ENCODE results near the gene KIAA1549. TPM values are rescaled to one million over a fixed set of nuclear protein-coding genes. Genes with fewer than 3 reads are reported as not detected.
A peak's percentile ranks its signal among the peaks of the same experiment; 100 is the strongest.
"Not testable (repeated sequence)": the region's sequence is repeated elsewhere in the genome, so short reads cannot be mapped to it uniquely, and the experiment has no call there.

Gene KIAA1549
- total and polyA plus RNA-seq, 5 experiments from 2014 or later: 0.39 to 0.47 TPM; not detected in 3

DNA sequence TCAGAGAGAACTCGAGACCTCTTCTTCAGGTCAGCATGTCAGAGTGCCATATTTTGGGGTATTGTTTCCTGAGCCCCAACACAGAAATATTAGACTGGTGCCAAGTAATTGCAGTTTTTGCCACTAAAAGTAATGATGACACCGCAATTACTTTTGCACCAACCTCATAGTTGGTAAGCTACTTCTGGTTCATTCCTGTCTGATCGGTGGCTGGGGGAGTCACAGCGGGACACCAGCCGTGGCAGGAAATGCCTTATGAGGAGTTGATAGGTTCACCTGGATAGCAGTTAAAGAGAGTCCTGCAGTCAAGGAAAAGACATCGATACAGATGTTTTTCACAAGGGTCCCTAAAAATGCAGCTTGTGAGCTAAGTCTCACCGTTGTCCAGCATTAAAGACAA is 159.3 kb downstream of the KIAA1549 start:
- Mint-ChIP-seq H3K4me3 (no peak overlapping the region), H3K4me1 (peaks cover 0 to 6% (median 1%) of the 10 kb centered on the region in 4 donors), H3K36me3 (peaks cover 0 to 5% (median 0%) of the 10 kb centered on the region in 3 donors), H3K9me3 (peaks cover 0 to 12% (median 2%) of the 10 kb centered on the region in 9 donors), H3K27me3 (peaks cover 0 to 7% (median 0%) of the 10 kb centered on the region in 5 donors), H3K27ac (no peak overlapping the region)
- ATAC-seq: no peak
- no peak for DNase-seq
- POLR2A ChIA-PET: interaction anchor here (0.5 kb wide), 1 partner anchor 780 kb away, joined by 5 read pairs; no protein-coding TSS in a partner anchor

DNA sequence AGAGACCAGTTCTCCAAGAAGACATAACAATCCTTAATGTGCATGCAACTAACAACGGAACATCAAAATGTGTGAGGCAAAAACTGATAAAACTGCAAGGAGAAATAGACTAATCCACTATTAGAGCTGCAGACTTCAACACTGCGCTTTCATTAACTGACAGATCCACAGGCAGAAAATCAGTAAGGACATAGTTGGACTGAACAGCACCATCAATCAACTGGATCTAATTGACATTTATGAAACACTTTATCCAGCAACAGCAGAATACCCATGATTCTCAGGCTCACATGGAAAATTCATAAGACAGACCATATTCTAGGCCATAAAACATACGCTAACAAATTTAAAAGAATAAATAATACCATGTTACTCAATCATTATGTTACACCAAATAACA is 161.6 kb downstream of the KIAA1549 start:
- DNase-seq (no peak), ATAC-seq (no peak)
- POLR2A ChIA-PET: no interaction called here
- Mint-ChIP-seq H3K27me3 (no peaks in the 10 kb centered on the region), H3K27ac (no peak overlapping the region), H3K4me1 (no peaks in the 10 kb centered on the region), H3K9me3 (peaks cover 0 to 12% (median 0%) of the 10 kb centered on the region in 9 donors), H3K4me3 (no peak overlapping the region), H3K36me3 (no peaks in the 10 kb centered on the region)

DNA sequence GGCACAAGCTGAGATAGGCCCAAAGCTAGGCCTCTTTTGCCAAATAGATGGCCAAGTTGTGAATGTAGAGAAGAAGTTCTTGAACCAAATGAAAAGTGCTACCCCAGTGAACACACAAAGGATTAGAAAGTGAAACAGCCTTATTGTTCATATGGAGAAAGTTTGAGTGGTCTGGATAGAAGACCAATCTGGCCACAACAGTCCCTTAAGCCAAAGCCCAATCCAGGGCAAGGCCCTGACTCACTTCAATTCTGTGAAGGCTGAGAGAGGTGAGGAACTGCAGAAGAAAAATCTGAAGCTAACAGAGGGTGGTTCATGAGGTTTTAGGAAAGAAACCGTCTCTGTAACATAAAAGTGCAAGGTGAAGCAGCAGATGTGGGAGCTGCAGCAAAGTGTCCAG is 164.5 kb downstream of the KIAA1549 start:
- Mint-ChIP-seq H3K9me3 (peaks cover 0 to 12% (median 0%) of the 10 kb centered on the region in 9 donors), H3K4me1 (no peaks in the 10 kb centered on the region), H3K27ac (no peak overlapping the region), H3K4me3 (no peak overlapping the region), H3K27me3 (no peaks in the 10 kb centered on the region), H3K36me3 (no peaks in the 10 kb centered on the region)
- ATAC-seq: no peak
- DNase-seq: no peak
- POLR2A ChIA-PET: no interaction called here

DNA sequence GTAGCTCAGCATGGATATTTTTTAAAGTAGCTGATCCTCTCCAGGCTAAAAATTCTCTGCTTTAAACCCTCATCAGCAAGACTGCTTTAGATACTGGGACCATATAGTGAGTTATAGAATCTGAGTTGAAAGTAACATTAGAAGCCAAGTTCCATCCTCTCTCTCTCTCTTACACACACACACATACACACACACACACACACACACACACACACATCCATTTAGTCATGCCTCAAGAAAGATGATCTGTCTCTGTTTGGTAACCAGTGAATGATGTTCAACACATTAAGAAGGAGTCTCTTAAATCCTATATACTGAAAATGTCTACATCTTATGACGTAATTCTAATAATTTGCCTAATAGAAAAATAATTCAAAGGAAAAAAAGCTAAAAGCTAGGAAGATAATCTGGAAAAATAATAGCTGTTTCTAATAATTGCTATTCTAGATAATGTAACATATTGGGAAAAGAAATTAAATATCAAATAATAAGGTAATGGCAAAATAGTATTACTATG is 166.3 kb downstream of the KIAA1549 start:
- Mint-ChIP-seq H3K4me3 (no peak overlapping the region), H3K27me3 (no peaks in the 10 kb centered on the region), H3K27ac (no peak overlapping the region), H3K9me3 (peaks cover 0 to 12% (median 0%) of the 10 kb centered on the region in 9 donors), H3K36me3 (no peaks in the 10 kb centered on the region), H3K4me1 (no peaks in the 10 kb centered on the region)
- POLR2A ChIA-PET: no interaction called here
- ATAC-seq: no peak
- no peak for DNase-seq

DNA sequence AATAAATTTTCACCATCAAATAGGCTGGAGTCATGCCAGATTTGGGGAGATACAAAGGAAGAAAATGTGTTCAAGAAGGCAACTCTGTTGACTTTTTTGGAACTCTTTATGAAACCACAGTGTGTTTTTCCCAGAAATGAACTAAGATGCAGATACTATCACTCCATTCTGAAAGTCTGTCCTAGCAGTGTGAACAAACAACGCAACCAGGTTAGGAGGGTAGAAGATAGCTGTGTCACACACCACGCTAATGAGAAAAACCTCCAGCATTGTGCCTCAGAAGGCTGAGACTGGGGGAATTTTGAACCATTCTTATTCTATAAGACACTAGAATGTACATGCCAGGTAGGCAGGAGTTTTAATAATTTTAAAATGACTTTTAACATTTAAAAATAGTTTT is 167.2 kb downstream of the KIAA1549 start:
- Mint-ChIP-seq H3K36me3 (no peaks in the 10 kb centered on the region), H3K27me3 (no peaks in the 10 kb centered on the region), H3K27ac (no peak overlapping the region), H3K4me3 (no peak overlapping the region), H3K9me3 (peaks cover 0 to 6% (median 0%) of the 10 kb centered on the region in 9 donors), H3K4me1 (no peaks in the 10 kb centered on the region)
- POLR2A ChIA-PET: no interaction called here
- DNase-seq (no peak), ATAC-seq (no peak)

DNA sequence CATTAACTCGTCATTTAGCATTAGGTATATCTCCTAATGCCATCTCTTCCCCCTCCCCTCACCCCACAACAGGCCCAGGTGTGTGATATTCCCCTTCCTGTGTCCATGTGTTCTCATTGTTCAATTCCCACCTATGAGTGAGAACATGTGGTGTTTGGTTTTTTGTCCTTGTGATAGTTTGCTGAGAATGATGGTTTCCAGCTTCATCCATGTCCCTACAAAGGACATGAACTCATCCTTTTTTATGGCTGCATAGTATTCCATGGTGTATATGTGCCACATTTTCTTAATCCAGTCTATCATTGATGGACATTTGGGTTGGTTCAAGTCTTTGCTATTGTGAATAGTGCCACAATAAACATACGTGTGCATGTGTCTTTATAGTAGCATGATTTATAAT is 169.9 kb downstream of the KIAA1549 start:
- H3K27ac Mint-ChIP-seq, H3K4me3 Mint-ChIP-seq, H3K9me3 Mint-ChIP-seq, H3K27me3 Mint-ChIP-seq, H3K4me1 Mint-ChIP-seq, ATAC-seq, POLR2A ChIA-PET, DNase-seq: not testable (repeated sequence)
- H3K36me3 Mint-ChIP-seq: peaks cover 0 to 10% (median 4%) of the 10 kb centered on the region in 3 donors

DNA sequence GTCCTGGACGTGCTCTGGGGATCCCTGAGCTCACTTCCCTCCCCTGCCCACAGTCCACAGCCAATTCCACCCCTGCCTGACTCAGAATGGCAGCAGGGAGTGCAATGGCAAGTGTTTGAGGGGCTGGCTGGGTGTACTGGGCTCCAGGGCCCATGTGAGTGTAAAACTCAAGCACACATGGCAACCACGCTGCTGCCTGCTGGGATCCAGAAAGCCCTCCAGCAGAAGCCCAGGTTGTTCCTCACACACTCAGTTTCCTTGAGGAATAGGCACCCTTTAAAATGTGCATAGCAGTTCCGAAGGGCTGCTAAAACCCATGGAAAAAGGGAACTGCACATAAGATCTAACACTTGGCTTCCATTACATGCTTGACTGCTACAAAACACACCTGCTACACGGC is 171.8 kb downstream of the KIAA1549 start:
- no peak for DNase-seq
- H3K4me1 Mint-ChIP-seq: no peaks in the 10 kb centered on the region
- no peaks in the 10 kb centered on the region for H3K27me3 Mint-ChIP-seq
- peak overlapping the region in 1 of 10 donors; percentile 38 for H3K27ac Mint-ChIP-seq
- peaks cover 0 to 10% (median 4%) of the 10 kb centered on the region in 3 donors for H3K36me3 Mint-ChIP-seq
- H3K4me3 Mint-ChIP-seq: no peak overlapping the region
- ATAC-seq: no peak
- H3K9me3 Mint-ChIP-seq: peaks cover 0 to 8% (median 0%) of the 10 kb centered on the region in 9 donors
- POLR2A ChIA-PET: no interaction called here

DNA sequence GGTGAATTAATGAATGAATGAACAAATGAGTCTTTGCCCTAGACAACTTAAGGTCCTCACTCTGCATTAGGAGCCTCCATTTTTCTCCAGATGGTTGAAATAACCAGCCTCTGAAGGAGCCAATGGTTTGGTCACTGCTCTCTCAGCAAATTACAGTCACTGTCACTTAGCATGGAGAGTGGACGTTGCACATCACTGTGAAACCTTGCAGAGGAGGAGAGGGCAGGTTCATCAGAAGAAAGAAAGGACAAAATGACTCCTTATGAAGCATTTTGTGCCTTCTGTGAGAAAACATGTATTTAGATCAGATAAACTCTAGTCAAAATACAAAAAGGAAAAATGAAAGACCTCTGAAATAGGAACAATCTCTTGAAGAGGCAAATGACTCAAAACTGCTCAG is 176.6 kb downstream of the KIAA1549 start:
- POLR2A ChIA-PET: no interaction called here
- no peak overlapping the region for H3K4me3 Mint-ChIP-seq

DNA sequence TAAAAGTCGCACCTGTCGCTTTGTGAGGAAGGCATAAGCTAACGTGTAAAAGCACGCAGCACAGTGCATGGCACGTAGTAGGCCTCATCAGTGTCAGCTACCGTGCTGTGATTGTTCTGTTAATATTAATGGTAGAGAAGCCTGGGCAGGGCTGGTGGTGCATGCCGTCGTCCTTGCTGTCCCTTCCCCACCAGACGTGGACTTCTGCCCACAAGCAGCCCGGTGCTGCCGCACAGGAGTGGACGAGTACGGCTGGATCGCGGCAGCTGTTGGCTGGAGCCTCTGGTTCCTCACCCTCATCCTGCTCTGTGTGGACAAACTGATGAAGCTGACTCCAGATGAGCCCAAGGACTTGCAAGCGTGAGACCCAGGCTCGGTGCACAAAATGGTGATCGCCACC is 178.5 kb downstream of the KIAA1549 start:
- ATAC-seq (no peak), DNase-seq (no peak)
- peaks cover 4 to 7% (median 6%) of the 10 kb centered on the region in 4 donors for H3K4me1 Mint-ChIP-seq
- peaks cover 0 to 4% (median 0%) of the 10 kb centered on the region in 9 donors for H3K9me3 Mint-ChIP-seq
- peaks cover 0 to 3% (median 0%) of the 10 kb centered on the region in 5 donors for H3K27me3 Mint-ChIP-seq
- POLR2A ChIA-PET: no interaction called here
- H3K36me3 Mint-ChIP-seq: peaks cover 0 to 4% (median 0%) of the 10 kb centered on the region in 3 donors
- H3K4me3 Mint-ChIP-seq: no peak overlapping the region
- H3K27ac Mint-ChIP-seq: peak overlapping the region in 1 of 10 donors; percentile 80

More for the DNA sequence above, 176.6 kb downstream of the KIAA1549 start:
- ATAC-seq (no peak), DNase-seq (no peak)
- Mint-ChIP-seq H3K9me3 (peaks cover 0 to 8% (median 0%) of the 10 kb centered on the region in 9 donors), H3K36me3 (peaks cover 0 to 10% (median 4%) of the 10 kb centered on the region in 3 donors), H3K27ac (peak overlapping the region in 1 of 10 donors; percentile 19), H3K27me3 (no peaks in the 10 kb centered on the region), H3K4me1 (no peaks in the 10 kb centered on the region)

DNA sequence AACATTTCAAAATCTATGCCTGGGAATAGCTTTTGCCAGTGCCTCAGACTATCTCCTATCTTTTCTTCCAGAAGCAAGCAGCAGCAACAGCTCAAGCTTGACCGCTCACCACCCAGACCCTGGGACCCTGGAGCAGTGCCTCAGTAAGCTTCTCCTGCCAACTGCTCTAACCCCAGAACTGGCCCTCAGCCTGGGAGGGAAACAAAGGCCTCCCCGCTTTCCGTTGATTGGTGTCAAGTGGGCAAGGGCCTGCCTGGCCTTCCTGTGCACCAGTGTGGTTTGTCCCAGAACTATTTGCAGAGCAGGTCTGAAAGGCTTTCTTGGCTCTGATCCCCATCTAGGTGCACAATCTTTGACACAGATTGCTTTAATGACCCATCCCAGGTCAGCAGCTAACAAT is 179.9 kb downstream of the KIAA1549 start:
- ATAC-seq (no peak), DNase-seq (no peak)
- POLR2A ChIA-PET: no interaction called here
- Mint-ChIP-seq H3K27me3 (peaks cover 0 to 3% (median 0%) of the 10 kb centered on the region in 5 donors), H3K4me1 (peaks cover 7 to 13% (median 10%) of the 10 kb centered on the region in 4 donors), H3K4me3 (no peak overlapping the region), H3K27ac (no peak overlapping the region), H3K9me3 (peaks cover 0 to 6% (median 0%) of the 10 kb centered on the region in 9 donors), H3K36me3 (no peaks in the 10 kb centered on the region)

DNA sequence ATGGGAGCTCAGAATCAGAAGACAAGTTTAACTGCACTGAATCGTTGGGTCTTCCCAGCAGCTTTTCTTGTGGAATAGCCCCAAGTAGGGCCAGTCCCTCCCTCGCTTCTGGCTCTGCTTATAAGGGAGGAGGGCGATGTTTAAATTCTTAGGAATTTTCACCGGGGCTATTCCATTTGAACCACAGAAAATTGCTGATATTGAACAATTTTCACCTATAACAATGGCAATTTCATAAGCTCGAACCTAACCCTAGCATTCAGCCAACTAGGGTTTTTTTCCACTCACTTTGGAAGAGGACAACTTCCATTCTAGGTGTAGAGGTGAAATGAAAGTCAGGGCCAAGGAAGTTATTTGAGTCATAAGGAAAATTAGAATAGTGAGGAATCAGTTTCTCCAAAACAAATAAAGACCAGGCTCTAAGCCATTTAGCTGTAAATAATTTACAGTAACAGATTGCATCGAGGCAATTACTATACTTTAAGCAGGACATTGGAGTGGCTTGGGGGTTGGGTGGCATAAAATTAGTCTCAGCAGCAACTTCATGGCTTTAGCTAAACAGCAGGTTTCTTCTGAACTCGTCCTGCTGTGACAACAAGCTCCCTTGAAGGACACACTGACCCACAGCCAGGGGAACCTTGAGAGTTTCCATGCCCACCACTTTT is 181.7 kb downstream of the KIAA1549 start:
- no peak for ATAC-seq
- peaks cover 7 to 13% (median 10%) of the 10 kb centered on the region in 4 donors for H3K4me1 Mint-ChIP-seq
- H3K27me3 Mint-ChIP-seq: peaks cover 0 to 3% (median 0%) of the 10 kb centered on the region in 5 donors
- POLR2A ChIA-PET: no interaction called here
- no peak overlapping the region for H3K4me3 Mint-ChIP-seq
- peaks cover 0 to 6% (median 0%) of the 10 kb centered on the region in 9 donors for H3K9me3 Mint-ChIP-seq
- peak overlapping the region in 1 of 10 donors; percentile 44 for H3K27ac Mint-ChIP-seq
- H3K36me3 Mint-ChIP-seq: no peaks in the 10 kb centered on the region
- no peak for DNase-seq

DNA sequence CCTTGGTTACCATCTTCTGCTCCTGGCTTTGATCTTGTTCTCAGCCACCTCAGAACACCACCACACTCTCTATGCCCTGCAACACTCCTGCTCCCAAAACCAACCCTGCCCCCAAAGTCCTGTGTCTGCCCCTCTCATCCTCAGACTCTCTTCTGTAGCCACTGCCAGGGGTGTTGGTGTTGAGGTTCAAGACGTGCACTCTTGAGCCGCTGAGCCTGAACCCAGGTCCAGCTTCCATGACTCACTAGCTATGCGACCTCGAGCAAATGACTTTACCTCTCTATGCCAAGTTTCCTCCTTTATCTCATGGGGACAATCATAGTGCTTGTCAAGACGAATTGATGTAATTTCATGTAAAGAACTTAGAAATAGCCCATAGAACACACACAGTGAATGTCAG is 182.4 kb downstream of the KIAA1549 start:
- Mint-ChIP-seq H3K27me3 (peaks cover 0 to 3% (median 0%) of the 10 kb centered on the region in 5 donors), H3K9me3 (peaks cover 0 to 4% (median 0%) of the 10 kb centered on the region in 9 donors), H3K4me3 (no peak overlapping the region), H3K27ac (peak overlapping the region in 5 of 10 donors; percentile 11 to 81 (median 44)), H3K36me3 (no peaks in the 10 kb centered on the region), H3K4me1 (peaks cover 7 to 13% (median 10%) of the 10 kb centered on the region in 4 donors)
- ATAC-seq (no peak), DNase-seq (no peak)
- POLR2A ChIA-PET: no interaction called here

DNA sequence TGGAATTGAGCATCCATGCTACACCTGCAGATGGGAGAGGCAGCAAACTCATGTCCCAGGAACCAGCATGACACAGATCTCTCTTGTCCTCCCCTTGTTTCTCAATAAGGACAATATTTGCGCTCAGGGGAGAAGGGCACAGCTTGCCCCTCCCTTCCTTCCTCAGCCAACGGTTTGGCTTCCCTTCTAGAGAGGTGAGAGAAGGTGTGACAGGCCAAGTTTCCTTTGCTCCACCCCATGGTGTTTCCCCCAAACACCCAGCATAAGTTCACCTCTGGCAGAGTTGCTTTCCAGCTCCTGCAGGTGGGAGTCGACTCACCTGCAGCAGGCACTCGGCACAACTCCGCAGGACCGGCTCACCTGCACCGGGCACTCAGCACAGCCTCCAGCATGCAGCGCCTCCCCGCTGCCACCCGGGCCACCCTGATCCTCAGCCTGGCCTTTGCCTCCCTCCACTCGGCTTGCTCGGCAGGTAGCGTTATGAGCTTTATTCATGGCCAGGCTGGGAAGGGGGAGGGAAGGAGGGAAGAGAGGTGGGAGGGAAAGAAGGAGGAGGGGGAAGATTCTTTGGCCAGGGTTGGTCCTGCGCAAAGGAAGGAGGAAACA is 183.4 kb downstream of the KIAA1549 start, which contains the start of the genes ATP6V0A4 and TMEM213:
ATP6V0A4 (minus strand) TSS at position 482 of the 606 bp plus-strand sequence. CDS start 26,949 bp downstream, outside the sequence.
TMEM213 (plus strand) TSS at position 280 of the 606 bp plus-strand sequence; CDS start at position 391, 111 bp downstream.
- peak within 1 kb of the TSS in 7 of 10 donors; percentile 9 to 81 (median 44) for H3K27ac Mint-ChIP-seq
- DNase-seq (no peak), ATAC-seq (peak; percentile 49 to 71)
- H3K9me3 Mint-ChIP-seq: peaks cover 0 to 4% (median 0%) of the 10 kb centered on the region in 9 donors
- H3K4me1 Mint-ChIP-seq: peaks cover 7 to 13% (median 10%) of the 10 kb centered on the region in 4 donors
- POLR2A ChIA-PET: no interaction called here
- peak within 1 kb of the TSS in 2 of 10 donors; percentile 25 to 41 for H3K4me3 Mint-ChIP-seq
- peaks cover 0 to 3% (median 0%) of the 10 kb centered on the region in 5 donors for H3K27me3 Mint-ChIP-seq
- no peaks in the 10 kb centered on the region for H3K36me3 Mint-ChIP-seq
